ENCODE results near the gene TBC1D30.

Gene TBC1D30

DNA sequence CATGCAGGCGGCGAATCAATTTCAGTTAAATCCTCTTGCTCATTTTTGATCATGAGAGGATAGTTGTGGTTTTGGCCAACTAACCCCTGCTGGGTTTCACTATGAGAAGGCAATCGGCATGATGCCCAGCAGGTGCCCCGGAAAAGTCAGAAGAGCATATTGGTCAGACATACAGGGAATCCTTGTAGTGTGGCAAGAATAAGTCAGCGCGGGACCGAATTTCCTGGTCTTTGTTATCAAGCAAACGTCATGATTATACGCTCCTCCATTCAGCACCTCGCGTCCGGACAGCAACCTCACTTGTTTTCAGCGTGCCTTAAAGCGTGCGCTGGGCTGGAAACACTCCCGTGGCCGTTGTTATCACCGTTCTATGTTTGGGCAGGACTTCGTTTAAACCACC lies 1.8 kb downstream of the TBC1D30 start:
- H3K9me3 ChIP-seq (replicated peaks in 1 of 2; ENCODE audit: control insufficient read depth in 2 of 2, insufficient read depth in 1 of 2, low read depth in 1 of 2, low read length in 2 of 2): peaks cover 4 to 16% of the 10 kb centered on the region in 2 donors
- no peaks in the 10 kb centered on the region for H3K36me3 ChIP-seq (replicated peaks in 1 of 2; ENCODE audit: control insufficient read depth in 2 of 2, insufficient read depth in 2 of 2, low read length in 2 of 2)
- H2AFZ ChIP-seq (ENCODE audit: low read length): no peak overlapping the region
- H3K4ac ChIP-seq (ENCODE audit: low read length): no peak overlapping the region
- H3K4me2 ChIP-seq (ENCODE audit: insufficient read depth, low read length, poor library complexity, severe bottlenecking): peak overlapping the region; percentile 11
- no peak overlapping the region for H3K23ac ChIP-seq (ENCODE audit: low read depth, low read length, poor library complexity)
- no peak overlapping the region for H2BK5ac ChIP-seq (ENCODE audit: low read length)
- no peak overlapping the region for H4K91ac ChIP-seq (ENCODE audit: low read depth, low read length, poor library complexity)
- H3K4me3 ChIP-seq (ENCODE audit: low read length in 2 of 2): no peak overlapping the region
- peaks cover 6% of the 10 kb centered on the region for H3K79me1 ChIP-seq (ENCODE audit: low read depth, low read length)
- no peak overlapping the region for H2BK15ac ChIP-seq (ENCODE audit: low read length)
- no peak overlapping the region for H2BK12ac ChIP-seq (ENCODE audit: low read length)
- H3K27me3 ChIP-seq (ENCODE audit: control insufficient read depth in 3 of 3, insufficient read depth in 3 of 3, low read depth in 1 of 3, low read length in 3 of 3): peaks cover 14 to 56% (median 29%) of the 10 kb centered on the region in 3 experiments
- H3K14ac ChIP-seq (ENCODE audit: low read length): no peak overlapping the region
- peak; percentile 80 for DNase-seq (ENCODE audit: low spot score)
- no CpG with 5 or more reads among the region's 19 CpGs for WGBS, 2 donors (ENCODE audit: extremely low coverage in 2 of 2, insufficient read length in 2 of 2, insufficient replicate concordance in 1 of 2)
- no peak overlapping the region for H4K8ac ChIP-seq (ENCODE audit: low read depth, low read length)
- H2AK5ac ChIP-seq (ENCODE audit: low read depth, low read length): no peak overlapping the region
- peaks cover 9 to 15% of the 10 kb centered on the region in 2 donors for H3K4me1 ChIP-seq (ENCODE audit: control insufficient read depth in 2 of 2, insufficient read depth in 1 of 2, low read depth in 1 of 2, low read length in 2 of 2)
- no peak overlapping the region for H2BK120ac ChIP-seq (ENCODE audit: low read depth, low read length)
- no peak overlapping the region for H3K18ac ChIP-seq (ENCODE audit: low read length)
- no peak overlapping the region for H3K9ac ChIP-seq (ENCODE audit: low read depth, low read length, poor library complexity)
- no peak overlapping the region for H3K27ac ChIP-seq (replicated peaks; ENCODE audit: low read length)

DNA sequence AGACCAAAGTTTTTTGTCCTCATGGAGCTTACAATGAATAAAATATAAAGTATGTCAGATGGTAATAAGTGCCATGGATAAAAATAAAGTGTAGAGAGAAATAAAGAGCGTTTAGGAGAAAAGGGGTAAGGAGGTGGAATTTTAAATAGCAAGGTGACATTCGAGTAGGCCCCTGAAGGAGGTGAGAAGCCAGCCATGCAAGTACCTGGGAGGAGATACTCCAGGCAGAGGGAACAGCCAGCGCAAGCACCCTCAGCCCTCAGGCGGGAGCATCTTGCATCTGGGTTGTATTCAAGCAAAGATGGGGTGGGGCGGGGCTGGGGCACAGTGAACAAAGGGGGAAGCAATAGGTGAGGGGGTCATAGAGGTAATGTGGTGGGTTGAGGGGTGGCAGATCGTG lies 4.3 kb downstream of the TBC1D30 start:
- H3K9me3 ChIP-seq (replicated peaks in 1 of 2; ENCODE audit: control insufficient read depth in 2 of 2, insufficient read depth in 1 of 2, low read depth in 1 of 2, low read length in 2 of 2): peaks cover 0 to under 1% of the 10 kb centered on the region in 2 donors
- H3K18ac ChIP-seq (ENCODE audit: low read length): no peak overlapping the region
- DNase-seq (ENCODE audit: low spot score): no peak
- peaks cover 0 to 2% of the 10 kb centered on the region in 2 donors for H3K36me3 ChIP-seq (replicated peaks in 1 of 2; ENCODE audit: control insufficient read depth in 2 of 2, insufficient read depth in 2 of 2, low read length in 2 of 2)
- no peak overlapping the region for H3K4me3 ChIP-seq (ENCODE audit: low read length in 2 of 2)
- no peak overlapping the region for H2BK5ac ChIP-seq (ENCODE audit: low read length)
- 100% methylated on average over 1 of the region's 6 CpGs for WGBS, 2 donors (ENCODE audit: extremely low coverage in 2 of 2, insufficient read length in 2 of 2, insufficient replicate concordance in 1 of 2)
- H3K79me1 ChIP-seq (ENCODE audit: low read depth, low read length): peaks cover 6% of the 10 kb centered on the region
- H3K27me3 ChIP-seq (ENCODE audit: control insufficient read depth in 3 of 3, insufficient read depth in 3 of 3, low read depth in 1 of 3, low read length in 3 of 3): peaks cover 14 to 49% (median 29%) of the 10 kb centered on the region in 3 experiments
- H4K91ac ChIP-seq (ENCODE audit: low read depth, low read length, poor library complexity): no peak overlapping the region
- H3K27ac ChIP-seq (replicated peaks; ENCODE audit: low read length): no peak overlapping the region
- H3K4me2 ChIP-seq (ENCODE audit: insufficient read depth, low read length, poor library complexity, severe bottlenecking): no peak overlapping the region
- H3K4me1 ChIP-seq (ENCODE audit: control insufficient read depth in 2 of 2, insufficient read depth in 1 of 2, low read depth in 1 of 2, low read length in 2 of 2): peaks cover 9 to 15% of the 10 kb centered on the region in 2 donors
- H3K14ac ChIP-seq (ENCODE audit: low read length): no peak overlapping the region
- H3K9ac ChIP-seq (ENCODE audit: low read depth, low read length, poor library complexity): no peak overlapping the region
- H2BK15ac ChIP-seq (ENCODE audit: low read length): no peak overlapping the region
- no peak overlapping the region for H3K23ac ChIP-seq (ENCODE audit: low read depth, low read length, poor library complexity)
- H2BK12ac ChIP-seq (ENCODE audit: low read length): no peak overlapping the region
- no peak overlapping the region for H2AK5ac ChIP-seq (ENCODE audit: low read depth, low read length)
- no peak overlapping the region for H2AFZ ChIP-seq (ENCODE audit: low read length)
- no peak overlapping the region for H3K4ac ChIP-seq (ENCODE audit: low read length)
- no peak overlapping the region for H4K8ac ChIP-seq (ENCODE audit: low read depth, low read length)
- H2BK120ac ChIP-seq (ENCODE audit: low read depth, low read length): no peak overlapping the region

DNA sequence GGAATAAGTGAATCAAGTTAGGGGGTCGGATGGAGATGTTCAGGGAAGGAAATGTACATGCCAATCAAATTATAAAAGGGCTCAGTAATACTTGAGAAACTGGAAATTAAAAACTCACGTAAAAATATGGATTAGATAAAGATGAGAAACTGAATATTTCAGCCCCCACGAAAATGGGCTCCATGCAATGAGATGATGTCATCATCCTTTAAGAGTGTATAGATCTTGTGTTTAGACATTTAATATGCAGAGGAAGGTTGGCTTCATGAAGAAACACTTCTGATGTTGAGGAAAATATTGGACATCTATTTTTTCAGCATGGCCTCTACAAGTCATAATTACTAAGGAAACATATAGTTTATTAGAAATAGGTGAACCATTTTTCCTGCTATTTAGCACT lies 9.5 kb downstream of the TBC1D30 start:
- no peak overlapping the region for H4K8ac ChIP-seq (ENCODE audit: low read depth, low read length)
- H3K4me3 ChIP-seq (ENCODE audit: low read length in 2 of 2): no peak overlapping the region
- no peak overlapping the region for H4K91ac ChIP-seq (ENCODE audit: low read depth, low read length, poor library complexity)
- no peak overlapping the region for H3K18ac ChIP-seq (ENCODE audit: low read length)
- H3K27me3 ChIP-seq (ENCODE audit: control insufficient read depth in 3 of 3, insufficient read depth in 3 of 3, low read depth in 1 of 3, low read length in 3 of 3): peaks cover 0 to 6% (median 0%) of the 10 kb centered on the region in 3 experiments
- H2BK120ac ChIP-seq (ENCODE audit: low read depth, low read length): no peak overlapping the region
- no peak overlapping the region for H2BK15ac ChIP-seq (ENCODE audit: low read length)
- H3K27ac ChIP-seq (replicated peaks; ENCODE audit: low read length): no peak overlapping the region
- no peaks in the 10 kb centered on the region for H3K9me3 ChIP-seq (replicated peaks in 1 of 2; ENCODE audit: control insufficient read depth in 2 of 2, insufficient read depth in 1 of 2, low read depth in 1 of 2, low read length in 2 of 2)
- no peaks in the 10 kb centered on the region for H3K4me1 ChIP-seq (ENCODE audit: control insufficient read depth in 2 of 2, insufficient read depth in 1 of 2, low read depth in 1 of 2, low read length in 2 of 2)
- no peaks in the 10 kb centered on the region for H3K79me1 ChIP-seq (ENCODE audit: low read depth, low read length)
- H3K23ac ChIP-seq (ENCODE audit: low read depth, low read length, poor library complexity): no peak overlapping the region
- H3K14ac ChIP-seq (ENCODE audit: low read length): no peak overlapping the region
- H2BK12ac ChIP-seq (ENCODE audit: low read length): no peak overlapping the region
- H2BK5ac ChIP-seq (ENCODE audit: low read length): no peak overlapping the region
- no peak for DNase-seq (ENCODE audit: low spot score)
- WGBS, 2 donors (ENCODE audit: extremely low coverage in 2 of 2, insufficient read length in 2 of 2, insufficient replicate concordance in 1 of 2): 100% methylated on average over 1 of the region's 3 CpGs; no CpG with 5 or more reads in 1 of the 2 donors
- H3K36me3 ChIP-seq (replicated peaks in 1 of 2; ENCODE audit: control insufficient read depth in 2 of 2, insufficient read depth in 2 of 2, low read length in 2 of 2): peaks cover 0 to 2% of the 10 kb centered on the region in 2 donors
- H2AFZ ChIP-seq (ENCODE audit: low read length): no peak overlapping the region
- no peak overlapping the region for H3K4ac ChIP-seq (ENCODE audit: low read length)
- H2AK5ac ChIP-seq (ENCODE audit: low read depth, low read length): no peak overlapping the region
- no peak overlapping the region for H3K4me2 ChIP-seq (ENCODE audit: insufficient read depth, low read length, poor library complexity, severe bottlenecking)
- H3K9ac ChIP-seq (ENCODE audit: low read depth, low read length, poor library complexity): no peak overlapping the region

DNA sequence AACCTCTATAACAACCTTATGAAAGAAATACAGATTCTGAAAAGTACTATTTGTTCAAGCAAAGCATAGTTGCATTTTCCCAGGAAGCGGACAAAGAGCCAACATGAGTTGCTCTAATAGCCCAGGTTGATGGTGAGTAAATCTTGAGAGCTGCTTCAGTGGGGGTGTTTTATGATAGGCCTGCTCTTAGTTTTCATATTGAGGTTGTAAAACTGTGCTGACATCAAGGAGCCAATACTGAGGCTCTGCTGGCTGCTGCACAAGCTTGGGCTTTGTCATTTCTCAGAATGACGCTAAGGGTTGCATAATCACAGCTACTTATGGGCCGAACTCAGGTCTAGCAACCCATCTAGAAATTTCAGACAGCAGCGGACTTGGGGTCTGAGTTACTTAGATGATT lies 11.5 kb downstream of the TBC1D30 start:
- H2BK5ac ChIP-seq (ENCODE audit: low read length): no peak overlapping the region
- H3K4me1 ChIP-seq (ENCODE audit: control insufficient read depth in 2 of 2, insufficient read depth in 1 of 2, low read depth in 1 of 2, low read length in 2 of 2): no peaks in the 10 kb centered on the region
- H3K27ac ChIP-seq (replicated peaks; ENCODE audit: low read length): no peak overlapping the region
- no peak overlapping the region for H2AK5ac ChIP-seq (ENCODE audit: low read depth, low read length)
- no peak overlapping the region for H2AFZ ChIP-seq (ENCODE audit: low read length)
- H3K4me3 ChIP-seq (ENCODE audit: low read length in 2 of 2): no peak overlapping the region
- no peak overlapping the region for H2BK15ac ChIP-seq (ENCODE audit: low read length)
- no peak overlapping the region for H4K8ac ChIP-seq (ENCODE audit: low read depth, low read length)
- no peaks in the 10 kb centered on the region for H3K79me1 ChIP-seq (ENCODE audit: low read depth, low read length)
- no peak overlapping the region for H3K14ac ChIP-seq (ENCODE audit: low read length)
- H3K9me3 ChIP-seq (replicated peaks in 1 of 2; ENCODE audit: control insufficient read depth in 2 of 2, insufficient read depth in 1 of 2, low read depth in 1 of 2, low read length in 2 of 2): no peaks in the 10 kb centered on the region
- H3K4me2 ChIP-seq (ENCODE audit: insufficient read depth, low read length, poor library complexity, severe bottlenecking): no peak overlapping the region
- no peak overlapping the region for H2BK120ac ChIP-seq (ENCODE audit: low read depth, low read length)
- no peak overlapping the region for H3K9ac ChIP-seq (ENCODE audit: low read depth, low read length, poor library complexity)
- H3K23ac ChIP-seq (ENCODE audit: low read depth, low read length, poor library complexity): no peak overlapping the region
- no peak overlapping the region for H2BK12ac ChIP-seq (ENCODE audit: low read length)
- DNase-seq (ENCODE audit: low spot score): no peak
- peaks cover 0 to 2% (median 0%) of the 10 kb centered on the region in 3 experiments for H3K27me3 ChIP-seq (ENCODE audit: control insufficient read depth in 3 of 3, insufficient read depth in 3 of 3, low read depth in 1 of 3, low read length in 3 of 3)
- WGBS, 2 donors (ENCODE audit: extremely low coverage in 2 of 2, insufficient read length in 2 of 2, insufficient replicate concordance in 1 of 2): no CpG with 5 or more reads among the region's 4 CpGs
- no peak overlapping the region for H4K91ac ChIP-seq (ENCODE audit: low read depth, low read length, poor library complexity)
- no peak overlapping the region for H3K4ac ChIP-seq (ENCODE audit: low read length)
- no peak overlapping the region for H3K18ac ChIP-seq (ENCODE audit: low read length)
- H3K36me3 ChIP-seq (replicated peaks in 1 of 2; ENCODE audit: control insufficient read depth in 2 of 2, insufficient read depth in 2 of 2, low read length in 2 of 2): peaks cover 0 to 2% of the 10 kb centered on the region in 2 donors
